SK-N-SH treated with all-trans-retinoic acid at 6 μM for 48 hours (cell line): Measurements from ENCODE around the gene PGPEP1.
A peak's percentile ranks its signal among the peaks of the same experiment; 100 is the strongest.

Experiments
- ATAC-seq: fragments of 200-7000 bp; cut with Tn5 transposase; 3 replicates; pipeline ENCODE4 v1.9.1; 2020; ENCODE audit warnings: mild to moderate bottlenecking, moderate library complexity
- ARNTL ChIP-seq: fragments of 450-650 bp; formaldehyde crosslinking; IDR thresholded peaks from 2 replicates; pipeline ENCODE4 v1.5.0; 2020; ENCODE audit warnings: low read depth, mild to moderate bottlenecking, moderate library complexity, borderline replicate concordance
- CSDC2 ChIP-seq: fragments of 250-450 bp; sonication (Bioruptor Pico); IDR thresholded peaks from 2 replicates; pipeline ENCODE4 v1.5.0; 2020; ENCODE audit warnings: mild to moderate bottlenecking, moderate library complexity
- ESRRG ChIP-seq: fragments of 250-450 bp; sonication (Bioruptor Pico); IDR thresholded peaks from 2 replicates; pipeline ENCODE4 v1.6.1; 2021; ENCODE audit warnings: mild to moderate bottlenecking
- GLIS3 ChIP-seq: fragments of 250-450 bp; sonication (Bioruptor Pico); IDR thresholded peaks from 2 replicates; pipeline ENCODE4 v1.5.0; 2020; ENCODE audit warnings: mild to moderate bottlenecking, moderate library complexity
- OSR1 ChIP-seq: fragments of 250-450 bp; sonication (Bioruptor Pico); IDR thresholded peaks from 2 replicates; pipeline ENCODE4 v1.8.0; 2022; ENCODE audit warnings: moderate library complexity, mild to moderate bottlenecking, inconsistent platforms
- PPARA ChIP-seq: fragments of 250-450 bp; sonication (Bioruptor Pico); IDR thresholded peaks from 2 replicates; pipeline ENCODE4 v1.5.0; 2020; ENCODE audit warnings: mild to moderate bottlenecking, borderline replicate concordance
- SNAI2 ChIP-seq: fragments of 250-450 bp; sonication (Bioruptor Pico); IDR thresholded peaks from 2 replicates; pipeline ENCODE4 v1.5.0; 2020; ENCODE audit warnings: mild to moderate bottlenecking, moderate library complexity
- TCF4 ChIP-seq: fragments of 250-450 bp; sonication (Bioruptor Pico); IDR thresholded peaks from 2 replicates; pipeline ENCODE4 v1.8.0; 2021; ENCODE audit warnings: mild to moderate bottlenecking, moderate library complexity, borderline replicate concordance
- ZC3H10 ChIP-seq: fragments of 250-450 bp; sonication (Bioruptor Pico); IDR thresholded peaks from 2 replicates; pipeline ENCODE4 v1.5.1; 2021; ENCODE audit warnings: mild to moderate bottlenecking, moderate library complexity
- ZFP3 ChIP-seq: fragments of 250-450 bp; sonication (Bioruptor Pico); IDR thresholded peaks from 2 replicates; pipeline ENCODE4 v1.5.0; 2020; ENCODE audit warnings: mild to moderate bottlenecking, moderate library complexity
- ZFP30 ChIP-seq: fragments of 450-650 bp; formaldehyde crosslinking; IDR thresholded peaks from 2 replicates; pipeline ENCODE4 v1.5.0; 2022; ENCODE audit warnings: mild to moderate bottlenecking, moderate library complexity
- ZNF565 ChIP-seq: fragments of 450-650 bp; formaldehyde crosslinking; conservative IDR thresholded peaks from 2 replicates; pipeline ENCODE4 v1.5.0; 2020; ENCODE audit warnings: low read depth, mild to moderate bottlenecking, moderate library complexity
- ZNF70 ChIP-seq: fragments of 450-650 bp; formaldehyde crosslinking; IDR thresholded peaks from 2 replicates; pipeline ENCODE4 v1.5.0; 2020; ENCODE audit warnings: mild to moderate bottlenecking, moderate library complexity
- ZNF8 ChIP-seq: fragments of 450-650 bp; formaldehyde crosslinking; IDR thresholded peaks from 2 replicates; pipeline ENCODE4 v1.5.0; 2020; ENCODE audit warnings: mild to moderate bottlenecking, moderate library complexity
- TF ChIP-seq, protein P1 (sequence below): fragments of 250-450 bp; sonication (Bioruptor Pico); IDR thresholded peaks from 2 replicates; pipeline ENCODE4 v1.5.0; 2020; ENCODE audit warnings: mild to moderate bottlenecking, moderate library complexity
- TF ChIP-seq, protein P2 (sequence below): fragments of 250-450 bp; sonication (Bioruptor Pico); IDR thresholded peaks from 2 replicates; pipeline ENCODE4 v1.5.1; 2021; ENCODE audit warnings: mild to moderate bottlenecking, moderate library complexity
- TF ChIP-seq, protein P3 (sequence below): fragments of 250-450 bp; sonication (Bioruptor Pico); IDR thresholded peaks from 2 replicates; pipeline ENCODE4 v1.5.1; 2020; ENCODE audit warnings: low read depth, mild to moderate bottlenecking, moderate library complexity

Gene PGPEP1

DNA sequence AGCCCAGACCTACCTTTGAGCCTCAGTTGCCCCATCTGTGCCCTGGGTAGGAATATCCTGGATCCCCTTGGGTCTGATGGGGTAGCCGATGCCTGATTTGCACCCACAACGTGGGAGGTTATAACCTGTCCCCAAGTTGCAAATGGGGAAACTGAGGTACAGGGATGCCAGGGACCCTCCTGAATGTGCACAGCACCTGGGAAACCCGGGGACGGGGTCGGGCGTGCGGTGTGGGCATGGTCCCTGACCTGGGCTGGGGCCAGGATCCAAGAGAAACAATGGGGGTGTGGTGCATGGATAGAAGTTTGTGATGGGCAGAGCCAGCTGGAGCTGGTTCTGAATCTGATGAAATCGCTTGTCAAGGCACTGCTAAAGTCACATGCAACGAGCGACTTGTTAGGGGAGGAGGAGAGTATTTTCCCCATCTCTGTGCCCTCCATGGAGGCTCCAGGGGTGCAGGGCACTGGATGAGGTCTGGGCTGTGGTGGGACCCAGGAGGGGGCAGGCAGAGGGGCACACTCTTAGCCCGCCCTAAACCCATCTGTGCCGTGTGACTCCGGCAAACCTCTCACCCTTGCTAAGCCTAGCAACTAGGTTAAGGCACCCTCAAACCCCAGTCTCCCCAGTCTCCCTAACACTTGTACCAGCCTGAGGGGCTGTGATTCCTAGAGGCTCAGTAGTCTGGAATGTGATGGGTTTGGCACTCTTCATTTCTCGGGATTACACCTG lies 46.3 kb downstream of the PGPEP1 start:
- ATAC-seq, result no peak
- TF ChIP-seq ZFP3 (CRISPR knock-in tag) (peak; percentile 76), TCF4 (CRISPR knock-in tag) (no peak)

DNA sequence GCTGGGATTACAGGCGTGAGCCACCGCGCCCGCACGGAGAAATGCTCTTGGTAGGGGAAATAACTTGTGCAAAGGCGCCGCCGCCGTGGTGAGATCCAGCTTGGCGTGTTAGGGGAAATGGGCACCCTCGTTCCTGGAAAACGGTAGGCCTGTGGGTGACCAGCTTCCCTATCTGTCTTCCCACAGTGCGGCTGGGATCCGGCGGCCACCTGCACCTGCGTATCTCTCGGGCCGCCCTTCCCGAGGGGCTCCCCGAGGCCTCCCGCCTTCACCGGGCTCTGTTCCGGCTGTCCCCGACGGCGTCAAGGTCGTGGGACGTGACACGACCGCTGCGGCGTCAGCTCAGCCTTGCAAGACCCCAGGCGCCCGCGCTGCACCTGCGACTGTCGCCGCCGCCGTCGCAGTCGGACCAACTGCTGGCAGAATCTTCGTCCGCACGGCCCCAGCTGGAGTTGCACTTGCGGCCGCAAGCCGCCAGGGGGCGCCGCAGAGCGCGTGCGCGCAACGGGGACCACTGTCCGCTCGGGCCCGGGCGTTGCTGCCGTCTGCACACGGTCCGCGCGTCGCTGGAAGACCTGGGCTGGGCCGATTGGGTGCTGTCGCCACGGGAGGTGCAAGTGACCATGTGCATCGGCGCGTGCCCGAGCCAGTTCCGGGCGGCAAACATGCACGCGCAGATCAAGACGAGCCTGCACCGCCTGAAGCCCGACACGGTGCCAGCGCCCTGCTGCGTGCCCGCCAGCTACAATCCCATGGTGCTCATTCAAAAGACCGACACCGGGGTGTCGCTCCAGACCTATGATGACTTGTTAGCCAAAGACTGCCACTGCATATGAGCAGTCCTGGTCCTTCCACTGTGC lies 47.9 kb downstream of the PGPEP1 start:
- ATAC-seq, result peak; percentile 75
- TF ChIP-seq PPARA (CRISPR knock-in tag), result no peak
- TF ChIP-seq ZNF70, result peak; percentile 70
- no peak for TF ChIP-seq ZC3H10 (CRISPR knock-in tag)
- peak; percentile 12; the same call in 1 of the 2 replicates for TF ChIP-seq ESRRG (CRISPR knock-in tag)
- TF ChIP-seq ZFP3 (CRISPR knock-in tag), result peak; percentile 86
- TF ChIP-seq, protein P1, sequence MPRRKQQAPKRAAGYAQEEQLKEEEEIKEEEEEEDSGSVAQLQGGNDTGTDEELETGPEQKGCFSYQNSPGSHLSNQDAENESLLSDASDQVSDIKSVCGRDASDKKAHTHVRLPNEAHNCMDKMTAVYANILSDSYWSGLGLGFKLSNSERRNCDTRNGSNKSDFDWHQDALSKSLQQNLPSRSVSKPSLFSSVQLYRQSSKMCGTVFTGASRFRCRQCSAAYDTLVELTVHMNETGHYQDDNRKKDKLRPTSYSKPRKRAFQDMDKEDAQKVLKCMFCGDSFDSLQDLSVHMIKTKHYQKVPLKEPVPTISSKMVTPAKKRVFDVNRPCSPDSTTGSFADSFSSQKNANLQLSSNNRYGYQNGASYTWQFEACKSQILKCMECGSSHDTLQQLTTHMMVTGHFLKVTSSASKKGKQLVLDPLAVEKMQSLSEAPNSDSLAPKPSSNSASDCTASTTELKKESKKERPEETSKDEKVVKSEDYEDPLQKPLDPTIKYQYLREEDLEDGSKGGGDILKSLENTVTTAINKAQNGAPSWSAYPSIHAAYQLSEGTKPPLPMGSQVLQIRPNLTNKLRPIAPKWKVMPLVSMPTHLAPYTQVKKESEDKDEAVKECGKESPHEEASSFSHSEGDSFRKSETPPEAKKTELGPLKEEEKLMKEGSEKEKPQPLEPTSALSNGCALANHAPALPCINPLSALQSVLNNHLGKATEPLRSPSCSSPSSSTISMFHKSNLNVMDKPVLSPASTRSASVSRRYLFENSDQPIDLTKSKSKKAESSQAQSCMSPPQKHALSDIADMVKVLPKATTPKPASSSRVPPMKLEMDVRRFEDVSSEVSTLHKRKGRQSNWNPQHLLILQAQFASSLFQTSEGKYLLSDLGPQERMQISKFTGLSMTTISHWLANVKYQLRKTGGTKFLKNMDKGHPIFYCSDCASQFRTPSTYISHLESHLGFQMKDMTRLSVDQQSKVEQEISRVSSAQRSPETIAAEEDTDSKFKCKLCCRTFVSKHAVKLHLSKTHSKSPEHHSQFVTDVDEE (CRISPR knock-in tag), result peak; percentile 55; the same call in 1 of the 2 replicates

DNA sequence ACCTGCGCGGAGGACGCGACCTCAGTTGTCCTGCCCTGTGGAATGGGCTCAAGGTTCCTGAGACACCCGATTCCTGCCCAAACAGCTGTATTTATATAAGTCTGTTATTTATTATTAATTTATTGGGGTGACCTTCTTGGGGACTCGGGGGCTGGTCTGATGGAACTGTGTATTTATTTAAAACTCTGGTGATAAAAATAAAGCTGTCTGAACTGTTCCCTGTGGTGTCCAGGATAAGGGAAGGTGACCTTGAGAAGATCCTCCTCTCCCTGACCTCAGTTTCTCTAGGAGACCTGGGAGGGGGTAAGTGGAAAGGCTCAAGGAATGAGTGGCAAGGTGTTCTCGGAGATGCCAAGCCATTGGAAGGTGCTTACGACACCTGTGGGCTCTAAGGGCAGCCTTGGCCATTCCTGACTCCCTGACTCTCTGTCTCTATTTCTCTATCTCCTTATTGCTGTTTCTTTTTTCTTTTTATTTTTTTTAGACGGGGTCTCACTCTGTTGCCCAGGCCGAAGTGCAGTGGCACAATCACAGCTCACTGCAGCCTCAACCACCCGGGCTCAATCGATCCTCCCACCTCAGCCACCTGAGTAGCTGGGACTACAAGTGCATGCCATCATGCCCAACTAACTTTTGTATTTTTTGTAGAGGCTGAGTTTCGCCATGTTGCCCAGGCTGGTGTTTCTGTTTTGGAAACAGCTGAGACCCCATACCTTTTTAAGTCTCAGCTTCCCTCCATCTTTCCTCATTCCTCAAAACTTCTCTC lies 48.7 kb downstream of the PGPEP1 start:
- ATAC-seq, result no peak
- TF ChIP-seq CSDC2 (CRISPR knock-in tag) (no peak), ZNF70 (no peak), OSR1 (CRISPR knock-in tag) (no peak), SNAI2 (CRISPR knock-in tag) (no peak), ARNTL (CRISPR knock-in tag) (no peak)
- TF ChIP-seq, protein P2, sequence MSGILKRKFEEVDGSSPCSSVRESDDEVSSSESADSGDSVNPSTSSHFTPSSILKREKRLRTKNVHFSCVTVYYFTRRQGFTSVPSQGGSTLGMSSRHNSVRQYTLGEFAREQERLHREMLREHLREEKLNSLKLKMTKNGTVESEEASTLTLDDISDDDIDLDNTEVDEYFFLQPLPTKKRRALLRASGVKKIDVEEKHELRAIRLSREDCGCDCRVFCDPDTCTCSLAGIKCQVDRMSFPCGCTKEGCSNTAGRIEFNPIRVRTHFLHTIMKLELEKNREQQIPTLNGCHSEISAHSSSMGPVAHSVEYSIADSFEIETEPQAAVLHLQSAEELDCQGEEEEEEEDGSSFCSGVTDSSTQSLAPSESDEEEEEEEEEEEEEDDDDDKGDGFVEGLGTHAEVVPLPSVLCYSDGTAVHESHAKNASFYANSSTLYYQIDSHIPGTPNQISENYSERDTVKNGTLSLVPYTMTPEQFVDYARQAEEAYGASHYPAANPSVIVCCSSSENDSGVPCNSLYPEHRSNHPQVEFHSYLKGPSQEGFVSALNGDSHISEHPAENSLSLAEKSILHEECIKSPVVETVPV (CRISPR knock-in tag), result no peak

DNA sequence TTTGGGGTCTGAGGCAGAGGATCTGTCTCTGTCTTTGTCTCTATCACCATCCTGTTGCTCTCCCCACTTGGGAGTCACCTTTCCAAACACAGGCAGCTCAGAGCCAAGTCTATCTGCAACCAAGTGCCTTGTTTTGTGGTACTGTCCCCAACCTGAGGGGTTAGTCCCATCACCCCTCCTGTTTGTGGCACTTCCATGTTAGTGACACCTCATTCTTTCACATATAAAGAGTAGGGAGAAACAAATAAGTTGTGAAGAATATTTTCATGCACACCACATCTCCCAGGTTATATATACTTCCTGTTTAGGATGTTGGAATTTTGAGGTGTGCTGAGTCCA lies 49.3 kb downstream of the PGPEP1 start:
- no peak for TF ChIP-seq SNAI2 (CRISPR knock-in tag)
- no peak for TF ChIP-seq ZFP30
- TF ChIP-seq ESRRG (CRISPR knock-in tag), result no peak
- TF ChIP-seq, protein P2 (CRISPR knock-in tag), result no peak
- TF ChIP-seq ZC3H10 (CRISPR knock-in tag), result no peak
- TF ChIP-seq ZNF8 (CRISPR knock-in tag), result no peak
- TF ChIP-seq GLIS3 (CRISPR knock-in tag), result no peak
- TF ChIP-seq OSR1 (CRISPR knock-in tag), result no peak
- TF ChIP-seq ZNF565 (CRISPR knock-in tag), result no peak
- TF ChIP-seq, protein P3, sequence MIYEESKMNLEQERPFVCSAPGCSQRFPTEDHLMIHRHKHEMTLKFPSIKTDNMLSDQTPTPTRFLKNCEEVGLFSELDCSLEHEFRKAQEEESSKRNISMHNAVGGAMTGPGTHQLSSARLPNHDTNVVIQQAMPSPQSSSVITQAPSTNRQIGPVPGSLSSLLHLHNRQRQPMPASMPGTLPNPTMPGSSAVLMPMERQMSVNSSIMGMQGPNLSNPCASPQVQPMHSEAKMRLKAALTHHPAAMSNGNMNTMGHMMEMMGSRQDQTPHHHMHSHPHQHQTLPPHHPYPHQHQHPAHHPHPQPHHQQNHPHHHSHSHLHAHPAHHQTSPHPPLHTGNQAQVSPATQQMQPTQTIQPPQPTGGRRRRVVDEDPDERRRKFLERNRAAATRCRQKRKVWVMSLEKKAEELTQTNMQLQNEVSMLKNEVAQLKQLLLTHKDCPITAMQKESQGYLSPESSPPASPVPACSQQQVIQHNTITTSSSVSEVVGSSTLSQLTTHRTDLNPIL (CRISPR knock-in tag), result no peak
- no peak for TF ChIP-seq ZFP3 (CRISPR knock-in tag)
- ATAC-seq, result no peak
